ENCODE data around the gene C20orf202.

C20orf202 gene

DNA sequence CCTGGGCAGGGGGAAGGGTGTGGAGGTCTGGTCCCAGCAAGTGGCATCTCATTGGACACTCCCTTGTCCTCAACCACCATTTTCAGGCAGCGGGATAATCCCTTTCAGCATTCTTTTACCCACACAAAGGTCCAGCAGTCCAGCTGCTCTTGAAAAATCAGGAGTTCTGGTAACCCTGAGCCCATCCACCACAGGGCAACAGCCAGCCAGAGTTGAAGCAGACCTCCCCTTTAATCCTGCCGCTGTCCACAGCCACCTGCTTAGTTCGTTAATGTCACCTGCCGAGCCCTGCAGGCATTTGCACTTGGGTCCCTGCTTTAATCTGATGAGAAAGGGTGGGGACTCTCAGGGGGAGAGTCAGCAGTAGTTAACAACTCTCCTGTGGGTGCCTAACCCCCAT, 29.6 kb upstream of the C20orf202 start:
- TF ChIP-seq, protein P1, sequence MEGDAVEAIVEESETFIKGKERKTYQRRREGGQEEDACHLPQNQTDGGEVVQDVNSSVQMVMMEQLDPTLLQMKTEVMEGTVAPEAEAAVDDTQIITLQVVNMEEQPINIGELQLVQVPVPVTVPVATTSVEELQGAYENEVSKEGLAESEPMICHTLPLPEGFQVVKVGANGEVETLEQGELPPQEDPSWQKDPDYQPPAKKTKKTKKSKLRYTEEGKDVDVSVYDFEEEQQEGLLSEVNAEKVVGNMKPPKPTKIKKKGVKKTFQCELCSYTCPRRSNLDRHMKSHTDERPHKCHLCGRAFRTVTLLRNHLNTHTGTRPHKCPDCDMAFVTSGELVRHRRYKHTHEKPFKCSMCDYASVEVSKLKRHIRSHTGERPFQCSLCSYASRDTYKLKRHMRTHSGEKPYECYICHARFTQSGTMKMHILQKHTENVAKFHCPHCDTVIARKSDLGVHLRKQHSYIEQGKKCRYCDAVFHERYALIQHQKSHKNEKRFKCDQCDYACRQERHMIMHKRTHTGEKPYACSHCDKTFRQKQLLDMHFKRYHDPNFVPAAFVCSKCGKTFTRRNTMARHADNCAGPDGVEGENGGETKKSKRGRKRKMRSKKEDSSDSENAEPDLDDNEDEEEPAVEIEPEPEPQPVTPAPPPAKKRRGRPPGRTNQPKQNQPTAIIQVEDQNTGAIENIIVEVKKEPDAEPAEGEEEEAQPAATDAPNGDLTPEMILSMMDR (IDR thresholded peaks at IDR 0.05; ENCODE audit: borderline replicate concordance, insufficient read depth, low read depth, low read length), result no peak
- H3K4me3 ChIP-seq (ENCODE audit: low read depth, low read length), result no peak overlapping the region

DNA sequence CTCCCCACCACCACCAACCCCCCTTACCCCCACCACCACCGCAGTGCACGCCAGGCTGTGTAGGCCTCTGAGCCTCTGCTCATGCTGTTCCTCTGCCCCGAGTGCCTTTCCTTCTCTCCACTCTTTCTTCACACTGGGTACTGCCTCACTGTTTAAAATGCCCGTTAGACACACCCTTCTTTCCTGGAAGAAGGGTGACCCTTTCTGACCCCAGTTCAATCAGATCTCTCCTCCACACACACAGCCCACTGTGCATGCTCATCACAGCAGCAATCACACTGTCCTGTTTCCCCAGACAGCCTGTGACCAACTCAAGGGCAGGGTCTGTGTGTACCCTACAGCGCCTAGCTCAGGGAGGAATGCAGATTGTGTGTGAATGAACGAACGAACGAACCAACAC, 28.5 kb upstream of the C20orf202 start:
- no peak overlapping the region for H3K4me3 ChIP-seq (ENCODE audit: low read depth, low read length)
- TF ChIP-seq, protein P1 (IDR thresholded peaks at IDR 0.05; ENCODE audit: borderline replicate concordance, insufficient read depth, low read depth, low read length), result no peak

DNA sequence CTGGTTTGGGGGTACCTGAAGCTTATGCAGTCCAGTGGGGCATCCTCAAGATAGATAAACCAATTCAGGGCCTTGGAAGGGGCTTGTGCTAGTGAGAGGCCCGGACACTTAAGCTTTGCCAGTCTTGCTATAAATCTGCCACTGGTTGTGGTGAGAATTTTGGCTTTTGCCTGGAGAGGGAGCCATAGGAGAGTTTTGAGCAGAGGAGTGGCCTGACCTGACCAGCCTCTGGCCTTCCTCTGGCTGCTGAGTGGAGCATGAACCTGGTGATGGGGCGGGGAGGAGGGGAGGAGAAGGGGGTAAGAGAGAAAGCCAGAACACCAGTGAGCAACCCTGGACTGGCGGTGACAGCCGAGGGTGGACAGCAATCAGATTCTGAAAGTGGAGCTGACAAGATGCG, 25.6 kb upstream of the C20orf202 start:
- TF ChIP-seq, protein P1 (IDR thresholded peaks at IDR 0.05; ENCODE audit: borderline replicate concordance, insufficient read depth, low read depth, low read length), result no peak
- H3K4me3 ChIP-seq (ENCODE audit: low read depth, low read length), result no peak overlapping the region

DNA sequence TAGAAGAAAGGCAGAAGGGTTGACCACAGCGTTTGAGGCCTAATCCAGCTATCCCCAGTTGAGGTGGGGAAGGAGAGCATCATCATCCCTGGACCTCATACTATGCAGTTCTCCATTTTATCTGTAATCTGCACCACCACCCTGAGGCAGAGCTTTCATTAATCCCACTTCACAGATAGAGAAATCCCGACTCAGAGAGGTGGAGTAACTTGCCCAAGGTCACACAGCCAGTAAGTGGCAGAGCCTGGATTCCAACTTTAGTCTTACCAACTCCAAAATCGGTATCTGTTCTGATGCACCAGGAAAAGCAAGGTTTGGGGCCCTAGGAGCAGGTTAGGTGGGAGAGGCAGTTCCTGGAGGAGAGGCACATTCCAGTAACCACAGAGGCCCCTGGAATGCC, 25.2 kb upstream of the C20orf202 start:
- no peak overlapping the region for H3K4me3 ChIP-seq (ENCODE audit: low read depth, low read length)
- TF ChIP-seq, protein P1 (IDR thresholded peaks at IDR 0.05; ENCODE audit: borderline replicate concordance, insufficient read depth, low read depth, low read length), result no peak

DNA sequence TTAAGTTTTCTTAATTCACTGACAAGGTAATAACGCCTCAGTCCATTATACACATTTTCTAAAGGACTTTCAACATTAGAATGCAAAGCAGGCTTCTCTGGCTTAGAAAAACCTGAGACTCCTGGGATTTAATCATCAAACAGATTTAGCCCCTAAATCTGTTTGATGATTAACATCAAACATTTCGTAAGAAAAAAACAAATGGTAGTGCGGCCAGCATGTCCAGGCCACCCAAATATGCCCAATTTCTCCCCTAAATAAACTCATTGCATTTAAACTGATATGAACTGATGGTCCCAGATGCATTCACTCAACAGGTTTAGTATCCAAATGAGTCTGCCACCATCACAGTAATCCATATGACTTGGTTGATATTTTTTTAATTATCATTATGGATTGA, 24.6 kb upstream of the C20orf202 start:
- H3K4me3 ChIP-seq (ENCODE audit: low read depth, low read length), result no peak overlapping the region
- TF ChIP-seq, protein P1 (IDR thresholded peaks at IDR 0.05; ENCODE audit: borderline replicate concordance, insufficient read depth, low read depth, low read length), result no peak

DNA sequence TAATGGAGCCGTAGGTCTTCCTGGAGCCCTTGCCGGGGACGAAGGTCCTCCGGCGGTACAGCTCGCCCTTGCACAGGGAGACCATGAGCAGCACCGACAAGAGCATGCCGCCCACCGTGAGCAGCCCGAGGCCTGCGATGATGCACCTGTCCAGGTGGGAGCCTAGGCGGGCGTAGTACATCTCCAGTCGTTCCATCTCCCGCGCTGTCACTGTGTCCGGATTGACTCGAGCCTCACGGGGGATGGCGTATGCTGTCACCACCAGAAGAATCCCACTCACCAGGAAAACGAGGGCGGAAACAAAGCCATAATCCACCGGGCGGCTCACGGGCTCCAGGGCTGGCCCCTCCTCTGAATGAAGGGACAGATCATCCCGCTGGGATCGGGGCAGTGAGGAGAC, 22.3 kb upstream of the C20orf202 start:
- H3K4me3 ChIP-seq (ENCODE audit: low read depth, low read length), result no peak overlapping the region
- TF ChIP-seq, protein P1 (IDR thresholded peaks at IDR 0.05; ENCODE audit: borderline replicate concordance, insufficient read depth, low read depth, low read length), result no peak

DNA sequence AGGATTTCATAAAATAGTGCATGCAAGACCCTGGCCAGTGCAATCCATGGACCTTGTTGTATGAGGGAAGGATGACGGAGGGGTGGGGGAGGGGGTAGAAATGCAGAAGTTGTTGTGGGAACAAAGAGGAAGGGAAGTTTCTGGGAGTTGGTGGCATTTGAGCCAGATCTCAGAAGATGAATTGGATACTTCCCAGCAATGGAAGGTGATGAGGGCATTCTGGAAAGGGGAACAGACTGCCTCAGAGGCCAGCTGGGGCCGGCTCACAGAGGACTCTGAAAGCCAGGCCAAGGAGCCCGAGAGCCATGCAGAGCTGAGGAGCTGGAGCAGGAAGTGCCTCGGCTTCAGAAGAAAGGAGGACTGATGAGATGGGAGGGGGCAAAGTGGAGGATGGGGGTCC, 21.1 kb upstream of the C20orf202 start:
- H3K4me3 ChIP-seq (ENCODE audit: low read depth, low read length), result no peak overlapping the region
- TF ChIP-seq, protein P1 (IDR thresholded peaks at IDR 0.05; ENCODE audit: borderline replicate concordance, insufficient read depth, low read depth, low read length), result no peak

All from GM12875 (cell line).